Ishikawa (cell line): ENCODE measurements around the gene GPC6.

Source experiments
- NFIC ChIP-seq: IDR thresholded peaks from 2 replicates; pipeline ENCODE4 v1.6.1; 2012
- RAD21 ChIP-seq: IDR thresholded peaks from 2 replicates; pipeline ENCODE4 v1.6.1; 2012; ENCODE audit warnings: low read depth
- TAF1 ChIP-seq: IDR thresholded peaks from 2 replicates; pipeline ENCODE4 v1.6.1; 2012; ENCODE audit warnings: low read depth, mild to moderate bottlenecking
- TCF12 ChIP-seq: IDR thresholded peaks from 2 replicates; pipeline ENCODE4 v1.6.1; 2012; ENCODE audit warnings: low read depth
- TF ChIP-seq, protein P1 (sequence below): IDR thresholded peaks from 2 replicates; pipeline ENCODE4 v1.6.1; 2012
- TF ChIP-seq, protein P2 (sequence below): IDR thresholded peaks from 2 replicates; pipeline ENCODE4 v1.6.1; 2012
- TF ChIP-seq, protein P3 (sequence below): IDR thresholded peaks from 2 replicates; pipeline ENCODE4 v1.6.1; 2012; ENCODE audit warnings: low read depth, mild to moderate bottlenecking

DNA sequence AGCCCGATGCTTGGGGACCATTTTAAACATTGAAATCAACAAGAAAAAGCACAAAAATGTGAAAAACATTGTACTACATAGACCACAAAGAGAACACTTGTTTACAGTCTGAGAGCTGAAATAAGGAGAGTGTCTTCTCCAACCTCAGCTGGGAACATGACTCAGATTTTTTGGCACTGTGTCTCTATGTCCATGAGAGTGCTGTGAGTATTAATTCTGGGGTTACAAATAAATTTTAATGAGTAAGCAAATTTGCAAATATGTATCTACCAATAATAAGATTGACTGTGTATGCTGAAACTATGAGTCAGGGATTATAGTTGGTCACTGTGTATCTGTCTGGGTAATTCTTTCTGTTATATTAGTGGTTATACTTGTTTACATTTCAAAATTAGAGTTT lies 1078.9 kb downstream of the GPC6 start:
- TF ChIP-seq RAD21 (no peak), TAF1 (no peak), NFIC (no peak), TCF12 (no peak)
- TF ChIP-seq, protein P1, sequence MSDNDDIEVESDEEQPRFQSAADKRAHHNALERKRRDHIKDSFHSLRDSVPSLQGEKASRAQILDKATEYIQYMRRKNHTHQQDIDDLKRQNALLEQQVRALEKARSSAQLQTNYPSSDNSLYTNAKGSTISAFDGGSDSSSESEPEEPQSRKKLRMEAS, result no peak
- TF ChIP-seq, protein P2, sequence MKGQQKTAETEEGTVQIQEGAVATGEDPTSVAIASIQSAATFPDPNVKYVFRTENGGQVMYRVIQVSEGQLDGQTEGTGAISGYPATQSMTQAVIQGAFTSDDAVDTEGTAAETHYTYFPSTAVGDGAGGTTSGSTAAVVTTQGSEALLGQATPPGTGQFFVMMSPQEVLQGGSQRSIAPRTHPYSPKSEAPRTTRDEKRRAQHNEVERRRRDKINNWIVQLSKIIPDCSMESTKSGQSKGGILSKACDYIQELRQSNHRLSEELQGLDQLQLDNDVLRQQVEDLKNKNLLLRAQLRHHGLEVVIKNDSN, result no peak
- TF ChIP-seq, protein P3, sequence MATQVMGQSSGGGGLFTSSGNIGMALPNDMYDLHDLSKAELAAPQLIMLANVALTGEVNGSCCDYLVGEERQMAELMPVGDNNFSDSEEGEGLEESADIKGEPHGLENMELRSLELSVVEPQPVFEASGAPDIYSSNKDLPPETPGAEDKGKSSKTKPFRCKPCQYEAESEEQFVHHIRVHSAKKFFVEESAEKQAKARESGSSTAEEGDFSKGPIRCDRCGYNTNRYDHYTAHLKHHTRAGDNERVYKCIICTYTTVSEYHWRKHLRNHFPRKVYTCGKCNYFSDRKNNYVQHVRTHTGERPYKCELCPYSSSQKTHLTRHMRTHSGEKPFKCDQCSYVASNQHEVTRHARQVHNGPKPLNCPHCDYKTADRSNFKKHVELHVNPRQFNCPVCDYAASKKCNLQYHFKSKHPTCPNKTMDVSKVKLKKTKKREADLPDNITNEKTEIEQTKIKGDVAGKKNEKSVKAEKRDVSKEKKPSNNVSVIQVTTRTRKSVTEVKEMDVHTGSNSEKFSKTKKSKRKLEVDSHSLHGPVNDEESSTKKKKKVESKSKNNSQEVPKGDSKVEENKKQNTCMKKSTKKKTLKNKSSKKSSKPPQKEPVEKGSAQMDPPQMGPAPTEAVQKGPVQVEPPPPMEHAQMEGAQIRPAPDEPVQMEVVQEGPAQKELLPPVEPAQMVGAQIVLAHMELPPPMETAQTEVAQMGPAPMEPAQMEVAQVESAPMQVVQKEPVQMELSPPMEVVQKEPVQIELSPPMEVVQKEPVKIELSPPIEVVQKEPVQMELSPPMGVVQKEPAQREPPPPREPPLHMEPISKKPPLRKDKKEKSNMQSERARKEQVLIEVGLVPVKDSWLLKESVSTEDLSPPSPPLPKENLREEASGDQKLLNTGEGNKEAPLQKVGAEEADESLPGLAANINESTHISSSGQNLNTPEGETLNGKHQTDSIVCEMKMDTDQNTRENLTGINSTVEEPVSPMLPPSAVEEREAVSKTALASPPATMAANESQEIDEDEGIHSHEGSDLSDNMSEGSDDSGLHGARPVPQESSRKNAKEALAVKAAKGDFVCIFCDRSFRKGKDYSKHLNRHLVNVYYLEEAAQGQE, result no peak
